ENCODE measurements around the gene CDH23.

GRCh38 chr10:71366690-71367089 is 30.0 kb upstream of the CDH23 start:
- TF ChIP-seq YY1 (IDR thresholded peaks at IDR 0.05; ENCODE audit: insufficient read depth, insufficient read length) (no peak), SUZ12 (IDR thresholded peaks at IDR 0.05; ENCODE audit: extremely low read depth, insufficient read depth, insufficient read length) (no peak)

Measured in NT2/D1 (cell line).